HuH-7.5 (cell line): Measurements from ENCODE around the gene MCHR1.
"Not testable (repeated sequence)": the region's sequence is repeated elsewhere in the genome, so short reads cannot be mapped to it uniquely, and the experiment has no call there.

Experiments
- DNase-seq: peaks from one replicate; pipeline ENCODE4 v3.0.0; 2011; ENCODE audit warnings: low spot score

Gene MCHR1

DNA sequence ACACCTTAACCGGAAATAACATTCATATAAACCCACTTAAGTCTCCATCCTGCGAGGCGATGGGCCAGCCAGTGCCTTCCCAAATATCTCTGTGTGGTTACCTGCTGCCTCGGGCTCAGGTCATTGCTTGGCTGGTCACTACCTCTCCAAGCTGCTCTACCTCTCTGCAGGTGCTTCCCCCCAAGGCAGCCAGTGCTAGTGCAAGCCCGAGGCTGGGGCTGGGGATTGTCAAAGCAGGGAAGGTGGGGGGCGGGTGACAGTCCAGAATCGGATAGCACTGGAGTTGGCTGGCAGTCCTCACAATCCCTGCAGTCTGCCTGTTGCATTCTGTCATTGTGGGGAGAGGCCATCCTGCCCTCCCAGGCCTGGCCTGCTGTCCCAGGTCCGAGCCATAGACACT is 11.1 kb downstream of the MCHR1 start:
- no peak for DNase-seq

DNA sequence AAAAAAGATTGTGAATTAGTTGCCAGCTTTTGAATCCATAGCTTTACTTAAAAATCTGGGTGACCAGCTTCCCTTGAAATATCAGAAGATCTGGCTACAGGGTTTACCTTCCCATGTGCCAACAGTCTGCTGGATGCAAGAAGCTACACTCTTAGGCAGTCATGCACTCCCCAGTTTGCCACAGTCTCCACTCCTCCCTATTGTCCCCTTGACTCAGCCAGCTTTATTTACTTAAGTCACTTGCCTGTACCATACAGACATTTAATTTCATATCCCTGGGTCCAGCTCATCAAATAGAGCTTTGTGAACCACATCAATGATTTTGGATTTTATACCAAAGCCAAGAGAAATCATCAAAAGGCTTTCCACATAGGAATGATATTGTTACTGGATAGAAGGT is 12.2 kb downstream of the MCHR1 start:
- no peak for DNase-seq

DNA sequence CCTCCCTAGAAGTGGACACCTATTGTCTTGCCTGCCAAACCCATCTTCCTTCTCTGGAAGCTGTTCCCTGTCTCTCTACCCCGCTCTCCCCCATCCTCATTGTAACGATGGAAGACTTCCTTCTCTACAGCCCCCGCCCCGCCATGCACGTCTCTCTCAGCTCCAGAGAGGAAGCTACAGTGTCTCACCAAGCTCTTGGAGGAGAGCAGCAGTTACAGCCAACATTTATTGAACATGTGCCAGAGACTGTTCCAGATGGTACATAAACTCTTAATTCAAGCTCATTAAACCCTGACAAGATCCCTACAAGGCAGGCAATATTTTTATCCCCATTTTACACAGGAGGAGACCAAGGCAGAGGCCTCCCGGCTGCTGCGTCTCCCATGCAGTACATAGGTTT is 15.1 kb downstream of the MCHR1 start:
- DNase-seq: no peak

DNA sequence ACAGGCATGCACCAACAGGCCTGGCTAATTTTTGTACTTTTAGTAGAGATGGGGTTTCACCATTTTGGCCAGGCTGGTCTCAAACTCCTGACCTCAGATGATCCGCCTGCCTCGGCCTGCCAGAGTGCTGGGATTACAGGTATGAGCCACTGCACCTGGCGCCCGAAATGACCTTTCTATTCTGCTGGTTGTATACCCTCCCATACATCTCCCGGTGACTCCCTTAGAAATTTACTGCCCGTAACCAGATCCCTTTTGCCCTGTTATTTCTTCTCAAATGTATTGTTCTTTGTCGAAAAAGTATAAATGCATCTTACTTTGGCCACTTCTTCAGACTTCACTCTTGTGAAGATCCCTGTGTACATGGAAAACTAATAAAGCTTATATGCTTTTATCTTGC is 22.0 kb downstream of the MCHR1 start:
- DNase-seq: no peak

DNA sequence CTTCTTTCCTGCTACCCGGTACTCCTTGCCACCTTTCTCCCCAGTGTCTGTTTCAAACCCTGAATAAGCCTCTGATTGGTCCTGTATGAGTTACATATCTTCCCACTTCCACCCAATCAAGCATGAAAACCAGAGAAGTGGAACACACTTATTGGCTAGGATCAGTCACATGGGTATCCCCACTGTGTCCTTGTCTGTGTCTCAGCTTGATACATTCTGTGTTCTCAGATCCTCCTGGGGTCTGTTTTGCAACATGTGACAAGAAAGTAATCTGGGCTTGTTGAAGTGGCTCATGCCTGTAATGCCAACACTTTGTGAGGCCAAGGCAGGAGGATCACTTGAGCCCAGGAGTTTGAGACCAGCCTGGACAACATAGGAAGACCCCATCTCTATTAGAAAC is 23.9 kb downstream of the MCHR1 start:
- DNase-seq: no peak

DNA sequence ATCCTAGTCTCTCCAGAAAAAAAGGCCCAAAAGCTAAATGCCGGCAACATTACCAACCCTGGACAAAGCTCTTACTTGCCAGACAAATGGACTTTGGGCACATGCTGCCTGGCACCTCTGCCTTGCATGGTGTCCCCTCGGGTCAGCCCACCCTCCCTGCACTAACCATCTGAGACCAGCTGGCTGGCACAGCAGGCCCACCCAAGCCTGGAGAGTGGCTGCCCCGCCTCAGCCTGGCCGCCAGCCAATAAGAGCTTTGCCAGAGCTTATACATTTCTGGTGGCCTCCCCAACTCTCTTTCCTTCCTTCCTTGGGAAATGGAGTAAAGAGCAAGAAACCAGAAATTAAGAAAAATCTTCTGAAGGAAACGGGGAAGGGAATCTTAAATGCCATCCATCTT is 24.5 kb downstream of the MCHR1 start:
- no peak for DNase-seq

DNA sequence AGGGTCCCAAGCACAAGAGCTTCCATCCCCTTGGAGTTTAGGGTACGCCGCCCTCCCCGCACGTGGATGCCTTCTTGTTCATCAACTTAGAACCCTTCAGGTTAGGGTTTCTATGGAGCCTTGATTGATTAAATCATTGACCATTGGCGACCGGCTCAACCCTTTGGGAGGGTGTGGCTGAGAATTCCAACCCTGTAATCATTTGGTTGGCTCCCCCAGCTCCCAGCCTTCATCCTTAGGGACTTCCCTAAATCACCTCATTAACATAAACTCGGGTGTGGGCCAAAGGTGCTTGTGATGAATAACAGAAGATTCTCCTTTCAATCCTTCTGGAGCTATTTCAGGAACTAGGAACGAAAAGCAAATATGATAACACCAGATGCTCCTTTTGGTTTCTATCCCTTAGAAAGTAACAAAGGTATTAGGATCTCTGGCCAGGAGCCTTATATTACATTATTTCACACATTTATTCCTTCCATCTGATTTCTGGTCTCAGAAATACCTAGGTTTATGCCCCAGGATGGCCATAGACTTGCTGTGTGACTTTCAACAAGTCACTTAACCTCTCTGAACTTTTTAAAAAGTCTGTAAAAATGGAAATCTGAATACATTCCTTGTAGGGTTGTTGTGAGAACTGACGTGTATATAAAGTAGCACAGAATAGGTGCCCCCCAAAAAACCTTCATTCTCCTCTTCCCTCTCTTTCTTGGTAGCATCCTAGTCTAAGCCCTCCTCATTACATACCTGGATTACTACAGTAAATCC is 26.8 kb downstream of the MCHR1 start:
- no peak for DNase-seq

DNA sequence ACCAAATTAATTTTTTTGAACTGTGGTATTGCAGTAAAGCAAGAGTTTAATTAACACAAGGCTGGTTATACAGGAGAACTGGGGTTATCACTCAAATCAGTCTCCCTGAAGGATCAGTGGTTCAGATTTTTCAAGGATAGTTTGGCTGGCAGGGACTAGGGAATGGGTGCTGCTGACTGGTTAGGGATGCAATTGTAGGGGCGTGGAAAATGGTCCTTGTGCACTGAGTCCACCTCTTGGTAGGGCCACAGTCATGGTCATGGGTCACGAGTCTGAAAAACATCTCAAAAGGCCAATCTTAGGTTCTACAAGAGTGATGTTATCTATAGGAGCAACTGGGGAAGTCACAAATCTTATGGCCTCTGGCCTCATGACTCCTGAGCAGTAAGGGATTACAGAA is 27.9 kb downstream of the MCHR1 start:
- DNase-seq: no peak

DNA sequence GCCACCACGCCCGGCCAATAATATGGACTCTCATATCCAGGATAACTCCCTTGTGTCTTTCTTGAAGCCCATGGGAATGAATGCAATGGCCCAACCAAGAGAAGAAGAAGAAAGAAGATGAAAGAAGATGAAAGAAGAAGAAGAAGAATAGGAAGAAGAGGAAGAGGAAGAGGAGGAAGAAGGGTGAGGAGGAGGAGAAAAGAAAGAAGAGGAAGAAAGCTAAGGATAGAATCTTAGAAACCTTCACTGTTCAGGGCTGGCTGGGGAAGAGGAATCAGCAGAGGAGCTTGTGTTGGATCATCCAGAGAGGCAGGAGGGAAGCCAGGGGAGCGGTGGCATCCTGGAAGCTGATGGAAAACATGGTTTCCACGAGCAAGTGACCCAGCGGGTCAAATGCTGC is 28.9 kb downstream of the MCHR1 start:
- no peak for DNase-seq

DNA sequence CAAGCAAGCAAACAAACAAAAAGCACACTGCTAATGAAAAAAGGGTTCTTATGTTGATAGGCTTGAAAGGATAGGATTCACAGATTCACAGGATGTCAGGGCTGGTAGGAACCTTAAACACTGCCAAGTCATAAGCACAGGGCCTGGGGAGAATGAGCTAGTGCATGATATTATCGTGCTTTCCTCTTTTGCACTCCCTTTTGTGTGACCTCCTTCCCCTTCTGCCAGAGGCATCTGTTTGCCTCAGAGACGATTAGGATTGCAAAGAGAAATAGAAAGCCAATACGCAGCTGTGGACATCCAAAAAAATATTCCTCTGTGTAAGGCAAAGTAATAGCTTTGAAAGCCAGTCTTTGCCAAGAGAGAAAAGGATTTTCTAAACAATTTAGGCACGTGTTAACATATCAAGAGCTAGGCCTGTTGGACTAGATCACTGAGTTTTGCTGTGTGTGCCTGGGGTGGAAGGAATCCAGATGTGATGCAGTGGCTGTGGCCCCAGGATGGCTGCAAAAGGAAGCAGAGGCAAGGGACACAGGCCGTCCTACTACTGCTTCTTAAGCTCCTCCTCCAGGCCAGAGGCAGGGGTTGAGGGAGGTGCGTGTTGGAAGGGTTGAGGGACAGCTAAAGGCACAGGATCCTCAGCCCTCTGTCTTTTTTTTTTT is 30.6 kb downstream of the MCHR1 start:
- DNase-seq: no peak

DNA sequence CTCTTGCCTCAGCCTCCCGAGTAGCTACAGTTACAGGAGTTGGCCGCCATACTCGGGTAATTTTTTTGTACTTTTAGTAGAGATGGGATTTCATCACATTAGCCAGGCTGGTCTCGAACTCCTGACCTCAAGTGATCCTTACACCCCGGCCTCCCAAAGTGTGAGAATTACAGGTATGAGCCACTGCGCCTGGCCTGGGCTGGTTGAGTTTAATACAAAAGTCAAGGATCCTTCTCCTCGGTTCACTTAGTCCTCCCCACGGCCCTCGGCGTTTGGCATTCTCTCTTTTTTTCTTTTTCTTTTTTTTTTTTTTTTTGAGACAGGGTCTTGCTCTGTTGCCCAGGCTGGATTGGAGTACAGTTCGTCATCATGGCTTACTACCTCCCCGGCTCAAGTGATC is 33.0 kb downstream of the MCHR1 start:
- DNase-seq: no peak

DNA sequence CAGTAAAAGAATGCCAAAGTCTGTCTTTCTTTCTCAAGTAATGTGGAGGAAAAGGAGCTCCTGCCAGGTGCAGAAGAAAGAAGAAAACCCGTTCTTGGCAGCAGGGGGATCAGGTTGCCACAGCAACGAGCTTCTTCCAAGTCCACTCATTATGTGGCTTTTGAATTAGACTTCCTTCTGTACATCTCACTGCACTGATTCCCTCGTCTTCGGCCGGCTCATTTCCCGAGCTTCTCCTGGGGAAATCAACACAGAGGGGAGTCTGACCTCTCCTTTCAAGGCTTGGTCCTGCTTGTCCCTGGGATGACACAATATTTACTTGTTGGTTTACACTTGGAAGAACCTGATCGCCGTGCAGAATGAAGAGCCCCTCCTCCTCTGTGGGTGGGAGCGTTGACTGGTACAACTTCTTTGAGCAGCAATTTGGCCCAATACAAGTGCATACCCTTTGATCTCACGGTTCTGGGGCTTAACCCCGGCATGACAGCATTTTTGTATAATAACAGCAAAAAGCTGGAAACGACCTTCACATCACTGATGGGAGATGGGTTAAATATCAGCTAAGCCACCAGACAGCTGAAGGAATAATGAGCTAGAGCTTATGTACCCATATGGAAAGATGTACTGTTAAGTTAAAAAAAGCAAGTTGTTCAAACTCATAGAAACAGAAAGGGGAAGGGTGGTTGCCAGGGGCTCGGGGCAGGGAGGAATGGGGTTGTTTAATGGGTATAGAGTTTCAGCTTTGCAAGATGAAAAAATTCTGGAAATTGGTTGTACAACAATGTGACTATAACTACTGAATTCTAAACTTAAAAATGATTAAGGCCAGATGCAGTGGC is 35.4 kb downstream of the MCHR1 start:
- DNase-seq: no peak

DNA sequence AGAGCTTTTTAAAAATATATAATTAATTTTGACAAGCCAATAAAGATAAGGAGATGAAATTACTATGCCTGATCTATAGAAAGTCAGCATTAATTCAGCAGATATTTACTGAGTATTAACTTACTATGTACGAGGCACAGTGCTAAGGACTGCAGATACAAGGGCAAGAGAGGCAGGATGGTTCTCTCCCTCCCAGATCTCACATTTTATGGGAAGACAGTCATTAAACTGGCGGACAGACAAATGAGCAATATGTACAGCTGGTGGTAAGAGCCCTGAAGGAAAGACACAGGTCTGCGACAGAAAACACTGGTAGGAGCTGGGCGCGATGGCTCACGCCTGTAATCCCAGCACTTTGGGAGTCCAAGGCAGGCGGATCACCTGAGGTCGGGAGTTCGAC is 36.8 kb downstream of the MCHR1 start:
- no peak for DNase-seq

DNA sequence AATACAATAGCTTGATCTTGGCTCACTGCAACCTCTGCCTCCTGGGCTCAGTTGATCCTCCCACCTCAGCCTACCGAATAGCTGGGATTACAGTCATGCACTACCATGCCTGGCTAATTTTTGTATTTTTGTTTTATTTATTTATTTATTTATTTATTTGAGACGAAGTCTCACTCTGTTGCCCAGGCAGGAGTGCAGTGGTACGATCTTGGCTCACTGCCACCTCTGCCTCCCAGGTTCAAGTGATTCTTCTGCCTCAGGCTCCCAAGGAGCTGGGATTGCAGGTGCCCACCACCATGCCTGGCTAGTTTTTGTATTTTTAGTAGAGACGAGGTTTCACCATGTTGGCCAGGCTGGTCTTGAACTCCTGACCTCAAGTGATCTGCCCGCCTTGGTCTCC is 38.4 kb downstream of the MCHR1 start:
- DNase-seq: not testable (repeated sequence)

DNA sequence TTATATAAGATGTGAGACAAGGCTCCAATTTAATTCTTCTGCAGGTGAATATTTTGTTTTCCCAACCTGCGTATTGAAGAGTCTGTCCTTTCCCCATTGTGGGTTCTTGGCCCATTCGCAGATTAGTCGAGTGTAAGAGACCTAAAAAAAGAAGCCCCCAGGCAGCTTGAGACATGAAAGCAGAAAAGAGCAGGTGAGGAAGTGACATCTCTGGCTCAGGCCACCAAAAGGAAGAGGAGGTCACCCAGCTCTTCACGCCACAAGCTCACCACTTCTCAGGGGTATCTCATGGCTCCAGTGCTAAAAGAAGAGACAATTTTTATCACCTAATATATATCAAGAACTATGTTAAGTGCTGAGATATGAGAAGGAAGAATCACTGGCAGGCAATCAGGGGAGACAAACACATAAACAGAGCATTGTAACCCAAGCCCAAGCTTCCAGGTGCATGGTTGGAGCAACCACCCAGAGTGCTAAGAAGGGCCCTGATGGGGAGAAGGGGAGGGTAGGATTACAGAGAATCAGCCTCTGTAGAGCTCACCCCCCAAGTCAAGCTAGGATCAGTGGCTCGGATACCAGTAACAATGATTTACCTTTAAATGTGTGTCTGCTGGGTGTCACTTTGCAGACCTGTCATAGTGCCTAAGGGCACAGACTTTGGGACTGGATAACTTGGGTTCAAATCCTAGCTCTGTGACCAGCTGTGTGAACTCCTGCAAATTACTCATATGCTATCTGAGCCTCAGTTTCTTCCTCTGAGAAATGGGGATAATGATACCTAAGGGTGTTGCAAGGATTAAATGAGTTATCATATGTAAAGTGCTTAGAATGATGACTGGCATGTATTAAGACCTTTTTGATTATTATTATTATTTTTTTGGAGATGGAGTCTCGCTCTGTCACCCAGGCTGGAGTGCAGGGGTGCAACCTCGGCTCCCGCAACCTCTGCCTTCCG is 39.2 kb downstream of the MCHR1 start:
- DNase-seq: no peak

DNA sequence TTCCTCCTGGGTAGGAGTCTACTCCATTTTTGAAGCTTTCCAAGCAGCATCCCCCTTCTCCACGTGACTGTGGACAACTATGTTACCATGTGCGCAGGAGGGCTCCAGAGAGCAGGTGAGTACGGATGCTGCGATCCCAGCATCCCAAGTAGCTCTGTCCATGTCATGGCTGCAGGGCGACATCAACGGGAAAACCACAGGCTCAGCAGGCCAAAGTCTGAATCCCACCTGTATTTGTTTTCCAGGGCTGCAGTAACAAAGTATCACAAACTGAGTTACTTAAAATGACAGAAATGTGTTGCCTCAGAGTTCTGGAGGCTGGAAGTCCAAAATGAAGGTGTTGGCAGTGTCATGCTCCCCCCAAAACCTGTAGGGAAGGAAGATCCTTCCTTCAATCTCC is 40.3 kb downstream of the MCHR1 start:
- DNase-seq: no peak

DNA sequence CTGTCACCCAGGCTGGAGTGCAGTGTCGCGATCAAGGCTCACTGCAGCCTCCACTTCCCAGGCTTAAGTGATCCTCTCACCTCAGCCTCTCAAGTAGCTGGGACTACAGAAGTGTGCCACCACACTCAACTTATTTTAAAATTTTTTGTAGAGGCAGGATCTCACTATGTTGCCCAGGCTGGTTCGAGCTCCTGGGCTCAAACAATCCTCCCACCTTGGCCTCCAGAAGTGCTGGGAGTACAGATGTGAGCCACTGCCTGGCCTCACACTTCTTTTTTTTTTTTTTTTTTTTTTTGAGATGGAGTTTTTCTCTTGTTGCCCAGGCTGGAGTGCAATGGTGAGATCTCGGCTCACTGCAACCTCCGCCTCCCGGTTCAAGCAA is 40.9 kb downstream of the MCHR1 start:
- DNase-seq: not testable (repeated sequence)

DNA sequence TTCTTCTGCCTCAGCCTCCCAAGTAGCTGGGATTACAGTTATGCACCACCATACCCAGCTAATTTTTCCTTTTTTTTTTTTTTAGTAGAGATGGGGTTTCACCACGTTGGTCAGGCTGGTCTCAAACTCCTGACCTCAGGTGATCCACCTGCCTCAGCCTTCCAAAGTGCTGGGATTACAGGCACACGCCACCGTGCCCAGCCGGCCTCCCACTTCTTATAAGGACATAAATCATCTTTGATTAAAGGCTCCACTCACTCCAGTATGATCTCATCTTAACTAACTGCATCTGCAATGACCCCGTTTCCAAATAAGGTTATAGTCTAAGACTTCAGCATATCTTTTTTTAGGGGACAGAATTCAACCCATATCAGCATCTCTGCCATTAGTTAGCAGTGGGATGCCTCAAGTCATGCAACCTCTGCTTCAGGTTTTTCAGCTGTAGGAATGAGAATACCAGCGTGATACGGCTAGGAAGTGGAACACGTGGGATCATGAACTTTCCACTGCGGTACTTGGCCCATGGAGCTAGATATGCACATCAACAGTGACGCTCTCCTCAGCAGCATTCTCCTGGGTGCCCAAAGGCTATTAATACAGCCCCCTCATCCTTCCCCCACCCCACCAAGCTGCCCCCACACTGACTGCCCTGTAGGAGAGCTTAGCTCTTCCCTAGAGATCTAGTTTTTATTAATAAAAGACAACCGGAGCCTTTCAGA is 41.4 kb downstream of the MCHR1 start:
- DNase-seq: no peak

DNA sequence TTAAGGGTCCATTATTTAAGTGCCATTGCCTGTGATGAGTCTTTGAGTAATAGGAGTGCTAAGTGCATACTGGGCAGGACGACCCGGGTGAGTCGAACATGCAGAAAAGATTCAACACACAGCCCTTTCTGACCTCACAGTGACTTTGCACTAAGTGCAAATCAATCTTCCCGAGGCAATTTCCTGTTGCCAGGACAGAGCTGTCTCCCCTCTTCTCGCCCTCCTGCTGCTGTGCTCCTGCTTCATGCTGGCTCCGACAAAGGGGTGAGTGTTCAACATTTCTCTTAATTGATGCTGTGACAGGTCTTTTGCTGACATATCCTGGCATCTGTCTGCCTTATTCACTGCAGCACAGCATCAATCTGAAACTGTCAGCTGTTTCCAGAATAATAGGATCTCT is 42.0 kb downstream of the MCHR1 start:
- DNase-seq: no peak

DNA sequence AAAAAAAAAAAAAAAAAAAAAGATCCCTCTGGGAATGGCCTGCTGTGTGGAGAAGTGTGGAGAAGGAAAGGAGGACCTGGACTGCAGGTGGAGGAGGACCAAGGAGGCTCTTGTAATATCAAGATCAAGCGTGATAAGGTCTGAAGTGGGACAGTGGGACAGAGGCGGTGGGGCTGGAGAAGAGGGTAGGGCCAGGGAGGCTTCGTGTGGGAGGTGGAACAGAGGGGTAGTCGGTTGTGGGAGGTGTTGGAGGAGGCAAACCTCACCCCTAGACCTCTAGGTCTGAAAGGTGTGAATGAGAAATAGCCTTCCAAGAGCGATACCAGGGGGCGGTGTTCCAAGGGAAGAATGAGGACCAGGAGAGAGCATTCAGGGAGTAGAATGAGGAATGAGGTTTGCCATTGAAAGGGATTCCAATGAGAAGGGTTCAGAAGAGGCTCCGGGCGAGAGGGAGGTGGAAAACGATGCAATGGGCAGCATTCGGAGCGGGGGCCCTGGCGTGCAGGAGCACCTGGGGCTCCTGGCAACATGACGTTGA is 44.2 kb downstream of the MCHR1 start:
- DNase-seq: no peak

DNA sequence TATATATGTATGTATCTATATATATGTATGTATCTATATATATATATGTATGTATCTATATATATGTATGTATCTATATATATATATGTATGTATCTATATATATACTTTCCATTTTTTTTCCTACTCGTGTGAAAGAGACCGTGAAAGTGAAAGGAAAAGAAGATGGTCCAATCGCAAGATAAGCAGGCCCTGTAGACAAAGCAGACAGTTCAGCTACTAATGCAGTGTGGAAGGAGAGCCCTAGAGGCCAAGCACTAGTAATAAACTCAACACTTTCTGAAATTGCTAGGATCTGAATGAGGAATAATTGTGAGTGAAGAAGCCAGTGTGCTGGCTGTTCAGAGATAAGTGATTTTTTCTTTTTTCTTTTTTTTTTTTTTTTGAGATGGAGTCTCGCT is 47.2 kb downstream of the MCHR1 start:
- DNase-seq: no peak
